SHP77 (cell line): ENCODE results near the gene RAPGEF1.
A peak's percentile ranks its signal among the peaks of the same experiment; 100 is the strongest.

Experiments
- DNase-seq, 2 experiments: peaks; one replicate each; lab custom pipeline; 2025; lab: John Stamatoyannopoulos, UW

The RAPGEF1 gene

DNA sequence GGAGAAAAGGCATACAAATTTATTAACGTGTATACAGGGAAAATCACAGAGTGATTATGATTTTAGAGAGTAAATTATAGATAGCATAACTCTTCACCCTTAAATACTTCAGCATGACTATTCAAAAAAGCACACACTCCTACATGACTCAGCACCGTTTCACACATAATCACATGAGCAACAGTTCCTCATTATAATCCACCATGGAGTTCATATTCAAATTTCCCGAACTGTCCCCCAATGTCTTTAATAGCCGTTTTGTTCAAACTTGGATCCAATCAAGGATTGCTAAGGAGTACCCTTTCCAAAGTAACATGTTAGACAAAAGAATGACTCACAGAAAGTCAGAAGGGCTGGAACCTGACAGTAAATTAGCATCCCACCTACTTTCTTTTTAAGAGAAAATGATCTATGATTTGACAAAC lies 32.1 kb downstream of the RAPGEF1 start:
- DNase-seq, result no peak

DNA sequence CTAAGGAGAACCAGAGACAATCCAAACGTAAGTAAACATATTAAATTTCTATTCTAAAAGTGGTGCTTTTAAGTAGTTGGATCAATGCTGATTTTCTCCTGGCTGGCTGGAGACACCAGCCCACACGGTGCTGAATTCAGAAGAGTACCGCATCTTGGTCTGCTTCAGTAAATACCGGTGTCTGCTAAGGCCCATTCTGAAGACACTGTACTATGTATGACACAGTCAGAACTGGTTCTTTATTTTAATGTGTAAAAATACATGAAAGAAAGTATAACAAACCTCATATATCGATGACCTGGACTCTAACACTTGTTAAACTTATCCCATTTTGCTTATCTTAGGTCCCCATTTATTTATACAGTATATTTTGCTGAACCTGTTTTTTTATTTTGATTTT lies 32.8 kb downstream of the RAPGEF1 start:
- DNase-seq, result no peak

DNA sequence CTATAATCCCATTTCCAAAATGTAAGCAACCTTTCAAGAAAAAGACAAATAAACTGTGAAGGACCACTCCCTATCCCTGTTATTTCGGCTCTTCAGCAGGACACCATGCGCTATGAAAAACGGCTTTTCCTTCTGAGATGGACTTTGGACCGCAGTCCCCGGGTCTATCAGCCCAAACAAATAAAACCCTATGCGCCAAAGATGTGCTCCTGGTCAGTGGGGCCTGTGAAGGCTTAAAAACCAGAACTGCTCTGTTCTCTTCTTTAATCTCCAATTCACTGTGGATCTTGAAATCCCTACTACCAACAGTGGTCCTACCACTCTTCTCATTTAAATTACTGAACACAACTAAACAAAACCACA lies 33.3 kb downstream of the RAPGEF1 start:
- DNase-seq, result no peak

DNA sequence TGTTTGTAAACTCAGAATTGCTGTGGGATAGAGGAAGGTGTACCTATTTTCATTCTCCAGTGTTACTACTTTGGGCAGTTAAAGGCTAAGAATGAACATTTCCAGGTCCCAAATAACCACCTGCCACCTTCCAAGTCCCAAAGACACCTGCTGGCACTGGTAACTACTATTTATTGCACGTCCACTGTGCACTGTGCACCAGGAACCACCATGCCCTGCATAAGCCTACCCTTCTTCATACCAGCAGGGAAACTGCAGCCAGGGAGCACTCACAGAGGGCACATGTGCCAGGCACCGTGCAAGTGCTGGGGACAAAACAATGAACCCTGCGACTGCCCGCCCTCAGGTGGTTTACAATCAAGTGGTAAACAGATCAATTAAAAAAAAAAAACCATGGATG lies 34.9 kb downstream of the RAPGEF1 start:
- no peak for DNase-seq

DNA sequence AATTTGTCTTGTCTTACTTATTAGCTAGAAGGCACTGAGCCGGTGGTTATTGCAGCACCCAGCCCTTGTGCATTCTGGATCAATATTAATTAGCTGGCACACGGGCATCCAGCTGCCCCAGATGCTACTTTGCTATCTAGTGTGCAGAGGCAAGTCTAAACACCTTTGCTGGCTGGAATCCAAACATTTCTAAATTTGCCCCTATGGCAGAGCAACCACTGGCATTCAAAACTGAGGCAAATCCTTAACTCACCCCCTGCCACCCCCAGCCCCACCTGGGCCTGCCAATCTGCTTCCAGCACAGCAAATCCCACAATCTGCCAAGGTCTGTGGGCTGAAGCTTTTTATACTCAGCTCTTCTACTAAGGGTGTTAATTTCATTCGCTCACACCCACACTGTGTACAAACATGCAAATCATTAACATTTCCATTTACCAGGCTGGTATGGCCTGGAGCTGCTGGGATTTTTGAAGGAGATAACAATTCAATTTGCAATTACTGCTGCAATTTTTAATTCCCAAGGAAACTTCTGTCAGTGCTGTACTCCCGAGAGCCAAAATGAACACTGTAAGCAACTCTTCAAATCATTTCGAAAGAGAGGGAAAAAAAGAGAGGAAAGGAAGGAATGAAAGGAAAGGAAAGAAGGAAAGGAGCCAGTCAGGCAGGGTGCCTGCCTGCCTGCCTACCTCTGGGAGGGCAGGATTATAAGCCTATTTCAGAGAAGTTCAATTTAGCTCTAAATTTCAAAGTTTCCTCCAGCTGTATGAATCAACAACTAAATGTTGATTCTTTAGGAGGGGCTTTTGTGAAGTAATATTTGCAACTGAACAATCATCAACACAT lies 35.5 kb downstream of the RAPGEF1 start:
- peak in 1 of 2 experiments; percentile 29 for DNase-seq

DNA sequence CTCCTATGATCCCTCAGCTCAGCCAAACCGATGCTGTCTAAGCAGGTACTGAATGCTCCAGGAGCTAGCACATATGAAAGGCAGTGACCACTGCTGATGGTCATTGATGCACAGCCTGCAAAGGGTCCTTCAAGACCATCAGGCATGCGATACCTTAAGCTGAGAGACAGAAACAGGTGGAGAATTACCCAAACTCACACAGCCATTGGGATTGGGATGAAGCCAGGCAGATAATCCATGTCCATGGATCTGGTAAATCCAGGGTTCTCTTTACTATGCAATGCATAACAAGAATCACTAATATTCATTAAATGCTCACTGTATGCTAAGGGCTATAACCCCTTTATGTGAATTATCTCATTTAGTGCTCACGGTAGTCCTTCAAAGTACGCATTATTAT lies 36.2 kb downstream of the RAPGEF1 start:
- DNase-seq, result no peak

DNA sequence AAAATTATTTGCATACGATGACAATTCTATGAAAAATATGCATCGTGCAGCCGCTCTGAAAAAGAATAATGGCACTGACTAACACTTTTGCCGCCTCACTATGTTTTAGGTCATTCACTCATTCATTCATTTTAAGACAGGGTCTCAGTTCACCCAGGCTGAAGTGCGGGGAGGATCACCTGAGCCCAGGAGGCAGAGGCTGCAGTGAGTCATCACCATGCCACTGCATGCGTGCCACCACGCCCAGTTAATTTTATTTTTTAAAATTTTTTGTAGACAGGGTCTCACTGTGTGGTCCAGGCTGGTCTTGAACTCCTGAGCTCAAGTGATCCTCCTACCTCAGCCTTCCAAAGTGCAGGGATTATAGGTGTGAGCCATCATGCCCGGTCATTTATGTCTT lies 37.0 kb downstream of the RAPGEF1 start:
- DNase-seq, result no peak

DNA sequence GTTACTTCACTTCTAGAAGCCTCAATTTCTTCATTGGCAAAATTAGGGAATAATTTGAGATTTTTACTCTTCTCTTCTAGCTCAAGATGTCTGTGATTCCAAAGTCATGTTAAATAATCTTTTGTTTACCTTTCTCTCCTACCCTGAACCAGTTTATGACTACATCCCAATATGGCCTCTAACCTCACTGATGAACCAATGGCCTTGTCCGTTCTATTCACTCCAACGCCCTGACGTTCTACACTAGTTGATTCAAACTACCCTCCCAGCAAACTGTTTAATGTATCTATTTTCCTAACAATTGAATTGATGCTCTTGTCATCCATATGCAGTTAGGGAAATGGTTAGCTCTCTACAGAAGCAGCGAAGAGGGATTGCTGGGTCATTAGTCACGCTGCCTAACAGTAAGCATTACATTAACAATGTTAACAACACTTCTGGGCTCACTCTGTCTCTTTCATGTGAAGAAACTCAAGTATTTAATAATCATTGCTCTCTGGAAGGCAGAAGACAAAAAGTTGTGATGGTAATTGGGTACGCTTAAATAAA lies 38.0 kb downstream of the RAPGEF1 start:
- DNase-seq, result no peak

DNA sequence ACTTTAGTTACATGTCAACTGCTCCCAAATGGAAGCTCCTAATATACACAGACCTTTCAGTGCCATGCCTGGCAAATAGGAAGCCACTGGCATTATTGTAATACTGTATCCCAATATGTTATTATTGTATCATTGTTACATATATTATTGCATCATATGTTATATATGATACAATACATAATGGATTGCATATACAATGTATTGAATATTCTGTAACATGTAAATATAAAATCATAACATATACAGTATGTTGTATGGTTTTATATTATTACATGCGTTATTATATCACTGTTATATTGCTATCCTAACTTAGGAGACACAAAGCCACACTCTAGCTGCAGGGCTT lies 38.5 kb downstream of the RAPGEF1 start:
- DNase-seq, result no peak

DNA sequence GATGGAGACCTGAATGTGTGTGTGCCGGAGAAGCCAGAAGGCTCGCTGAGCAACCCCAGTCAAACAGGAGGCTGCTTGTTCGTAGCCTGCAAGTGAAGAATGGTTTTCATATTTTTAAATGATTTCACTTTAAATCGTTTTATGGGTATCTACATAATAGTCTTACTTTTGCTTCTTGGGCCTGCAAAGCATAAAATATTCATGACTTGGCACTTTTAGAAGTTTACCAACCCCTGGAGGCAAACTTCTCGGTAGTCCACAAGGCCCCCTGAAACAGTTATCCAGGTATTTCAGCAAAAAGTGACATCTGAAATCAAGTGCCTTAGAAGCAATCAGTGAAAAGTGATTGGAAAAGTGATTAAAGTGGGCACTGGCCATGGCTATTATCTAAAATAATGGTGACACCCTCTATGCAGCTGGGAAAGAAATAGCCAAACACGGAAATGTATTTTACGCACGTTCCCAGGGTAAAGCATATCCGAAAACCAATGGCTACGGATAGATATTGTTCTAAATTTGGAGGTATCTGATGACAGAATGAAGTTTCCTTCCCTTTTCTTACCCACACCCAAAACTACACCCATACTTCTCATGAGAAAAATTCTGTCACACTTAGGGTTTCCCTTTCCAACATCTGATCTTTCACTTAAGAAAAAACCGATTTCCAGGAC lies 39.0 kb downstream of the RAPGEF1 start:
- DNase-seq, result no peak

DNA sequence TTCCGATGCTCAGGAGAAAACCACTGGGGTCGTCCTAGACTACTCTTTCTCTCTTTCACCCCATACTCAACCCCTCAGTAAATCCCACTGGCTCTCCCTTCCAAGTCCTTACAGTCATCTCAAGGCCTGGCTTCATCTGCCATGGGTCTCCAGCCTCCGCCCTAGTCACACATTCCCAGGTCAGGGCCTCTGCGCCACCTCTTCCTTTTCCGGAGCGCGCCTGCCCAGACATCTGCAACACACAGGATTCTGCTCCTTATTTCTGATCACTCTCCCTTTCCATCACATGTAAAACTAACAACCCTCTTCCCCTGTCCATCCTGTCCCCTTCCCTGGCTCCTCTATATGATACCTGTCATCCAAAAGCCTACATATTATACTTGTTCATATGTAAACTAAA lies 39.8 kb downstream of the RAPGEF1 start:
- DNase-seq, result no peak

DNA sequence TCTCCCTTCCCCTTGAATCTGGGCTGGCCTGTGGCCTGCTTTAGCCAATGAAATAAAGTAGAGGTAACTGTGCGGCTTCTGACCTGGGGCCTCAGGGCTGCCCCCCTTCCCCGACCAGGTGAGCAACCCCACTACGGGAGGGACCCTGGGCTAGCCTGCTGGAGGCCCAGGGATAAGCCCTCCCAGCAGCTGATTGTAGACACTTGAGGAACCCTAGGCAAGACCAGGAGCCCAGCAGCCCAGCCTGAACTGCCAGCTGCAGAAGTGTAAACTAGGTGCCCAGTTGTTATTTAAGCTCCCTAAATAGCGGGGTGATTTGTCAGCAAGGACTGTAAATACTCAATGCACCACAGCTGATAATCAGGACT lies 41.3 kb downstream of the RAPGEF1 start:
- DNase-seq, result peak in 1 of 2 experiments; percentile 49

DNA sequence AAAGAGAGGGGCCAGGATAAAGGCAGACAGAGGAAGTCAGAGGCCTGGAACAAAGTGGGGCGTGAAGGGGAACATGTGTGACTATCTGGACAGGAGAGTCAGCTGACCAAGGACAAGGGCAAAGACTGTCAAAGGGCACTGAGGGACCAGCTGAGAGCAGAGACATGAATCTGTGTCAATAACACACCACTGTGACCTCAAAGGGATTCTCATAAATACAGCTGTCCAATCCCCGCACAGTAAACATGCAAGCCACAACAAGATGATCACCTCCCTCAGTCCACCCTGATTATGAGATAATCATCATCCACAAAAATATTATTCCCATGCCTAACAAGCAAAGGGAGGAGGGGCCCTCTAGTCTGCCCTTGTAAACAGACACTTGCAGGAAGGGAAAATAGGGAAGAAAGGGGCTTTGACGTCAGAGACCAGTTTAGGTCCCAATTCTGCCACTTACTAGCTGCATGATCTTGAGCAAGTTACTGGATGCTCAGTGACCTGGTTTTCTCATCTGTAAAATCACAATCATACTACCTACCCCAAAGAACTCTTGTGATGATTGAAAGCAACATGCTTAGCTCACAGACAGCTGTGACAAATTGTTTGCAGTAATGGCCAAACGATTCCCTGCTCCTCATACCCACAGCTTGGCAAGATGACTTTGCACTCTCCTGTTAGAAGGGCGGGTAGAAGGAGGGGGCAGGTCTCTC lies 41.8 kb downstream of the RAPGEF1 start:
- peak; percentile 37 to 49 for DNase-seq

DNA sequence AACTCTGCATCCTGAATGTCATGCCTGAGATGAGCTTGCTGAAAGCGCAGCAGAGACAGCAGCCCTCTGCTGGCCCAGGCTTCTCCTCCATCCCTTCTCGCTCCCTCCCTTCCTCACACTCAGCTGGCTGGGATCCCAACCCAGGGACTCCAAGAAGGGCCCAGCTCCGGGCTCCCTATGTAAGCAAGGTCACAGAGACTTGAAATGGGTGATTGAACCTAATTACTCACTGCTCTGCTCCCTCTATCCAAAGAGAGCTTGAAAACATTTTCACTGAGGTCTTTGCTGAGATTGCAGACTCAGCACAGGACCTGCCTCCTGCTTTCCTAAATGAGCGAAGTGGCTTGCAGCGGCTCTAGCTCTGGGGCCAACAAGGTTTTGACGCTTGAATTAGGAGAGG lies 42.8 kb downstream of the RAPGEF1 start:
- DNase-seq, result peak in 1 of 2 experiments; percentile 53

DNA sequence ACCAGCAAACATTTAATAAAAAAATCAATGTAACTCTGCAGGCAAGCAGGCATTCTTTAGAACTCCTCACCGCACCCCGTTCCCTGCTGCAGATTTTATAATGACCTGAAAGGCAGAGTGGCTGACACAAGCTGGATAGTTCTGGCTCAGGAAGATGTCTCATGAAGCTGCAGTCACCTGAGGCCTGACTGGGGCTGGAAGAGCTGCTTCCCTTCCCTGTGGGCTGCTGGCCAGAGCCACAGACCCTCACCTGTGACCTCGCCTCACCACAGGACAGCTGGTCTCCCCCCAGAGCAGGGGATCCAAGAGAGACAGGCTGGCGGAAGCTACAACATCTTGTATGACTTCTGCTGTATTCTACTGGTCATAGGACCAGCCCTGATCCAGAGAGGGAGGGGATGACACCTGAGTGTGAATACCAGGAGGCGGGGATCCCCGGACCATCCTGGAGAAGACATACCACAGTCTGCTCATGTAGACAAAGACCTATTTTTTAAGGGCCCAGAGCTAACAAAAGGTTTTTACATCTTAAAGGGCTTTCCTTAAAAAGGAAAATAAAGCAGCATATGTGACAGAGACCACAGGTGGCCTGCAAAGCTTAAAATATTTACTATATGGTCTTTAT lies 43.9 kb downstream of the RAPGEF1 start:
- DNase-seq, result no peak

DNA sequence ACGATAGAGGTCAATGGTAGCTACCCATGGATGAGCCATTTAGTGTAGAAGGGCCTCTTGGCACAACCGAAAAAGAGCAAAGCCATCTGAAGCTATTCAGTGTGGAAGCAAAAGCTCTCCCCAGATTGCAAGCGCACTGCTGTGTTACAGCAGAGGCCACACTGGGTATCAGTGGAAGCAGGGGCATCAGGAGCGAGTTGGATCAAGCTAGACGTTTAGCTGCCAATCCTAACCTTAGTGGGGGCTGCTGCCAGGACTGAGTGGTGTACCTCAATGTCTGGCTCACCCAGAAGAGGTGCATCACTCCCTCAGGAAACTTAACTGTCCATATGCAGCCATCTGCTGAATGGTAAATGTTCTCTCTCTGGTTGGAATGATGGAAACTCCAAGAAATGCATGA lies 44.5 kb downstream of the RAPGEF1 start:
- DNase-seq, result no peak

DNA sequence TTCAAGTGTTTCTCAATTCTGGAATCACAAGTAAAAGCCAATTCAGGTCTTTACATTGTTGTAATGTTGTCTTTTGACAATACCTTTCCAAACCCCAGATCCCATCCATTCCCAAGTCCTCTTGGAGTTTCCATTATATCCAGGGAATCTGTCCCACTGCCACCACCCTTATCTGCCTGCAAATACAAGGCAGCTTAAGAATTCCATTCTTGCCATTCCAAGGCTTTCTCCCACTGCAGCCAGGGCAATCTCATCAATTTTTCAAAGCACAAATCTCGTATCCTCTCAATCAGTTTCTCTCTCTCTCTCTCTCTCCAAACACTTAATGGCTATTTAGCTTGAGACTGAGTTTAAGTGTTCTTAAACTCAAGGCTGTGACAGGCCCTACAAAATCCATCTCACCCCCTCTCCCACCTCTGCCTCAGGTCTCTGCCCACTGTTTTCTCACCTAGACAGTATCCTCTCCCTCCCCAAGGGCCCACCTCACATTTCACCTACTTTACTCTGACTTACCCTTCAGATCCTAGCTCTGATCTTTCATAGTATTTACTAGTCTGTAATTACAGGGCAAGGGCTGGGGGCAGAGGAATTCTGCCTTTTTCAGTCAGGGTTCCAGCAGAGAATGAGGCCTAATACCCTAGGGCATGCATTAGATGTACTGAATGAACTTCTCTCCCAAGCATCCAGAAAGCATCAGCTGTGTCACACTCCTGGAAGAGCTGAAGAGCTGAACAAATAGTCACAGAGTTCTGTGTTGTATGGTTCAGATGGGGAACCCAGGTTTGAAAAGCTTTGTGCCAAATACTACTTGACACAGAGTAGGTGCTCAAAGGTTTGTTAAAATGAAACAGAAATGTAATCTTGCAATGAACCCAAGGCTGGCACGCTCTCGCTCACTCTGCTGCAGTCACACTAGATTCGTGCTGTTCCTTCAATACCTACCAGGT lies 46.0 kb downstream of the RAPGEF1 start:
- DNase-seq, result no peak

DNA sequence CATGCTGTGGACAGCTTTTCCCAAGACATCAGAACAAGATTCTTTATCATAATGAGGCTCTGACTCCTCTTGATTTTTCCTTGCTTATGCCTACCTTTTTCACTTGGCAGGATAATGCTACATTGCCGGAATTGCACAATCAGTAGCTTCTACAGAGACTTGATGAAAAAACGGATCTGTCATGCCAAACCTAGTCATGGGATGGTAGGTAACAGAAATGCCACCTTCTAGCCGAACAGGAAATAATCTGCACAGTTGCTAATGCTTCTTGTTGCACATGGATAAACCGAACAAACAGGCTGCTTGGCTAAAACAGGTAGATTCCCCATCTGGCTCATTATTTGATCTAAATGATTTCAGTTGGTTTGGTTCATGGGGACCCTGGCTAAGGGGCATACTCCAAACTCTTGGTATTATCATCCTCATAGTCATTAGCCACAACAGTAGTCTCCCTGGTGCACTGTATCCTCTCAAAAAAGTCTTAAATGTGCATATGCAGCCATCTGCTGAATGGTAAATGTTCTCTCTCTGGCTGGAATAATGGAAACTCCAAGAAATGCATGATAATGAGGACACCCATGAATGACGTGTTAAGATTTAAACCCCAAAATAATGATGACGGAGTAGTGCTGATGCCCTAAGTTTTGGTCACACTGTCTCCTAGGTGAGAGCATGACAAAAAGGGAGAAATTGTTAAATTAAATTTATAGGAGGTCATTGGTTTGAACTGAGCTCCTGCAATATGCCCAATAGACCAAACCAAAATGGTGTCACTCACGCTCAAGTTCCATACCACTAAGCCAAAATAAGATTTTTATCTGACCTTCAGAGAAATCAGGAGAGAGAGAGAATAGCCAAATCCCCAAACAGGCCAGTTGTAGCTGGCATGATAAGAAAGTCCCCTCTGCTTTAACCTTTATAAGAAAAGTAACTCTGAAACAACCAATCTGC lies 47.0 kb downstream of the RAPGEF1 start:
- DNase-seq, result no peak

DNA sequence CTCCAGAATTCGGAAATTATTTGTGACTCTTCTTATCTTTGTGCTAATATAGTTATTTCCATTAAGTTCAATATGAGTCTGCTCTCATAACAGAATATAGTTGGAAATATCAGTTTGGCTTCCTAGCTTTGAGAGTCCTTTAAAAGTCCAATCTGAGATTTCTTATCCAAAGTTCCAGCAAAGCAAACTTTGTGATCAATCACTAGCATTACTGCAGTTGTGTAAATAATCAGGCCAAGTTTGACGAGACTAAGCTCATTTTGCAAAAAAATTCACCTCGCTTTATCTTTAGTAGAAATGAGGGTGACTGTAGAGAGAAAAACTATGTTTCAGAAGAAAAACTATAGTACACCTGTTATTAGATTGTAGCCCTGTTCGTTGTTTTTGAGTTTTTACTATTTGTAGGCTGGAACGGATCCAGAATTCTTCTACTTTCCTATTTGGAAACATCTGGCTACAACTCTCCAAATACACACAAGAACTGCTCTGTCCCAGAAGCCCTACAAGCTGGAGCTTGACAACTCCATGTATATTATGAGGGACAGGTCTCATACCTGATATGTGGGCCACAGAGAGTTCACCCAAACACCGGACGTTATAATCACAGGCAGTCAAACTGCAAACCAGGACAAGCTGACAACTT lies 47.8 kb downstream of the RAPGEF1 start:
- no peak for DNase-seq
